GM19324 (cell line): ENCODE results near the gene CDC27.
A peak's percentile ranks its signal among the peaks of the same experiment; 100 is the strongest.
"Not testable (repeated sequence)": the region's sequence is repeated elsewhere in the genome, so short reads cannot be mapped to it uniquely, and the experiment has no call there.

Experiments used
- ATAC-seq: cut with Tn5 transposase; IDR thresholded peaks from one replicate; pipeline ENCODE4 v1.9.1; 2021; ENCODE audit warnings: mild to moderate bottlenecking, moderate library complexity; ENCODE audit not compliant: unreplicated experiment, low FRiP score

CDC27 gene

GRCh38 chr17:47188876-47189731, at the start of gene CDC27:
TSS of gene CDC27 (minus strand) at chr17:47189295. CDS start at chr17:47189172, 123 bp downstream.
- peak; percentile 97 for ATAC-seq

GRCh38 chr17:47238321-47239010, 49.4 kb upstream of the CDC27 start:
- ATAC-seq, result no peak

GRCh38 chr17:47237841-47238240, 48.7 kb upstream of the CDC27 start:
- no peak for ATAC-seq

GRCh38 chr17:47235923-47236322, 46.8 kb upstream of the CDC27 start:
- no peak for ATAC-seq

- no peak for ATAC-seq
Observed at GRCh38 chr17:47235506-47235905, 46.4 kb upstream of the CDC27 start.

GRCh38 chr17:47232465-47232864, 43.4 kb upstream of the CDC27 start:
- no peak for ATAC-seq

- no peak for ATAC-seq
Observed at GRCh38 chr17:47231866-47232265, 42.8 kb upstream of the CDC27 start.

- ATAC-seq, result no peak
Observed at GRCh38 chr17:47231334-47231733, 42.2 kb upstream of the CDC27 start.

GRCh38 chr17:47230864-47231263, 41.8 kb upstream of the CDC27 start:
- ATAC-seq, result no peak

- peak; percentile 68 for ATAC-seq
Observed at GRCh38 chr17:47229535-47230443, 40.7 kb upstream of the CDC27 start.

- no peak for ATAC-seq
Observed at GRCh38 chr17:47227862-47228261, 38.8 kb upstream of the CDC27 start.

- no peak for ATAC-seq
Observed at GRCh38 chr17:47225911-47226688, 37.0 kb upstream of the CDC27 start.

- no peak for ATAC-seq
Observed at GRCh38 chr17:47225436-47225858, 36.4 kb upstream of the CDC27 start.

- no peak for ATAC-seq
Observed at GRCh38 chr17:47224966-47225365, 35.9 kb upstream of the CDC27 start.

- not testable (repeated sequence) for ATAC-seq
Observed at GRCh38 chr17:47224077-47224476, 35.0 kb upstream of the CDC27 start.

GRCh38 chr17:47223460-47223859, 34.4 kb upstream of the CDC27 start:
- ATAC-seq, result no peak

- no peak for ATAC-seq
Observed at GRCh38 chr17:47223007-47223406, 33.9 kb upstream of the CDC27 start.

GRCh38 chr17:47222047-47222446, 33.0 kb upstream of the CDC27 start:
- no peak for ATAC-seq

GRCh38 chr17:47221154-47221553, 32.1 kb upstream of the CDC27 start:
- ATAC-seq, result no peak

GRCh38 chr17:47220531-47220999, 31.5 kb upstream of the CDC27 start:
- ATAC-seq, result no peak
